Vagina (tissue), 2 donors: ENCODE results near the gene BTF3. TPM values are rescaled to one million over a fixed set of nuclear protein-coding genes. Genes with fewer than 3 reads are reported as not detected.
"Not testable (repeated sequence)": the region's sequence is repeated elsewhere in the genome, so short reads cannot be mapped to it uniquely, and the experiment has no call there.

Source experiments
- DNase-seq, 2 donors: peaks; one replicate each; pipeline ENCODE4 v3.0.0-alpha.2; 2017; ENCODE audit errors: extremely low spot score in 2 of 2
- H3K27ac ChIP-seq: fragments of 200-600 bp; sonication (generic); one replicate; pipeline ENCODE4 v1.5.1; 2019
- H3K27me3 ChIP-seq: fragments of 200-600 bp; sonication (generic); one replicate; pipeline ENCODE4 v1.5.1; 2019
- H3K36me3 ChIP-seq, 2 donors: fragments of 200-600 bp; sonication (generic); one replicate each; pipeline ENCODE4 v1.5.1; 2017 to 2019
- H3K4me1 ChIP-seq: fragments of 200-600 bp; sonication (generic); one replicate; pipeline ENCODE4 v1.5.1; 2019
- H3K4me3 ChIP-seq, 2 donors: fragments of 200-600 bp; sonication (generic); 1 replicate in 1 of 2; 2 replicates in 1 of 2; pipeline ENCODE4 v1.5.1; 2016 to 2019
- H3K9me3 ChIP-seq: fragments of 200-600 bp; sonication (generic); one replicate; pipeline ENCODE4 v1.5.1; 2019
- CTCF ChIP-seq, 3 experiments: fragments of 450-650 bp in 2 of 3; fragments of 200-600 bp in 1 of 3; sonication (generic) in 1 of 3; IDR thresholded peaks; one replicate each; pipeline ENCODE4 v1.5.1; 2017 to 2019; ENCODE audit warnings: antibody characterized with exemption in 3 of 3, mild to moderate bottlenecking in 2 of 3, moderate library complexity in 2 of 3
- POLR2A ChIP-seq, 2 donors: fragments of 450-650 bp; IDR thresholded peaks; one replicate each; pipeline ENCODE4 v1.6.1; 2017; ENCODE audit warnings: antibody characterized with exemption in 2 of 2, mild to moderate bottlenecking in 2 of 2, moderate library complexity in 2 of 2
- POLR2AphosphoS5 ChIP-seq, 2 donors: sonication (generic); formaldehyde crosslinking; IDR thresholded peaks; one replicate each; pipeline ENCODE4 v1.9.0; 2017; ENCODE audit warnings: antibody characterized with exemption in 2 of 2, mild to moderate bottlenecking in 2 of 2, low read depth in 1 of 2; ENCODE audit not compliant: insufficient read depth in 1 of 2
- intact Hi-C: fragments of 100-400 bp; cut with DNase I; formaldehyde crosslinking; loops from one replicate; pipeline ENCODE4 v1.15.1; 2023
- total RNA-seq: library from RNA; depleted of rRNA; stranded (reverse); fragments of >200 nt; gene quantifications from one replicate; pipeline ENCODE4 v1.2.3, GENCODE V29; 2016

Gene BTF3
- total RNA-seq, 1 donor from 2014 or later = 537 TPM

- Histone ChIP-seq H3K36me3 (peaks cover 0 to 48% of the 10 kb centered on the region in 2 donors), H3K27me3 (no peaks in the 10 kb centered on the region), H3K4me1 (peaks cover 6% of the 10 kb centered on the region), H3K27ac (no peak overlapping the region), H3K4me3 (no peak overlapping the region), H3K9me3 (no peaks in the 10 kb centered on the region)
- intact Hi-C loops = no loop called here
- no peak for TF ChIP-seq POLR2A (IDR thresholded peaks at IDR 0.05)
- TF ChIP-seq CTCF (IDR thresholded peaks at IDR 0.05) = no peak
- TF ChIP-seq POLR2AphosphoS5 (IDR thresholded peaks at IDR 0.05; ENCODE audit: insufficient read depth in 1 of 2, low read depth in 1 of 2) = no peak
- no peak for DNase-seq
Measured at GRCh38 chr5:73506459-73506955, 8.3 kb downstream of the BTF3 start.

- no peaks in the 10 kb centered on the region for H3K9me3 ChIP-seq
- H3K27me3 ChIP-seq = no peaks in the 10 kb centered on the region
- no peak overlapping the region for H3K4me3 ChIP-seq
- DNase-seq = no peak
- intact Hi-C loops = no loop called here
- H3K27ac ChIP-seq = no peak overlapping the region
- peaks cover under 1% of the 10 kb centered on the region for H3K4me1 ChIP-seq
- TF ChIP-seq POLR2A (IDR thresholded peaks at IDR 0.05) (no peak), POLR2AphosphoS5 (IDR thresholded peaks at IDR 0.05; ENCODE audit: insufficient read depth in 1 of 2, low read depth in 1 of 2) (no peak), CTCF (IDR thresholded peaks at IDR 0.05) (no peak)
- H3K36me3 ChIP-seq = peaks cover 0 to 42% of the 10 kb centered on the region in 2 donors
Measured at GRCh38 chr5:73507062-73507461, 8.8 kb downstream of the BTF3 start.

GRCh38 chr5:73508521-73508920 lies 10.3 kb downstream of the BTF3 start:
- H3K27ac ChIP-seq, H3K4me3 ChIP-seq, intact Hi-C loops, H3K4me1 ChIP-seq, H3K27me3 ChIP-seq, DNase-seq, H3K9me3 ChIP-seq: not testable (repeated sequence)
- peaks cover 0 to 27% of the 10 kb centered on the region in 2 donors for H3K36me3 ChIP-seq

- no peaks in the 10 kb centered on the region for H3K4me1 ChIP-seq
- intact Hi-C loops = no loop called here
- H3K4me3 ChIP-seq = no peak overlapping the region
- TF ChIP-seq POLR2AphosphoS5 (IDR thresholded peaks at IDR 0.05; ENCODE audit: insufficient read depth in 1 of 2, low read depth in 1 of 2) = no peak
- no peak for TF ChIP-seq CTCF (IDR thresholded peaks at IDR 0.05)
- no peak for TF ChIP-seq POLR2A (IDR thresholded peaks at IDR 0.05)
- no peak overlapping the region for H3K27ac ChIP-seq
- no peaks in the 10 kb centered on the region for H3K9me3 ChIP-seq
- H3K36me3 ChIP-seq = no peaks in the 10 kb centered on the region
- no peaks in the 10 kb centered on the region for H3K27me3 ChIP-seq
- no peak for DNase-seq
Measured at GRCh38 chr5:73513996-73514395, 15.8 kb downstream of the BTF3 start.

- Histone ChIP-seq H3K4me1 (no peaks in the 10 kb centered on the region), H3K9me3 (no peaks in the 10 kb centered on the region), H3K27me3 (no peaks in the 10 kb centered on the region), H3K36me3 (no peaks in the 10 kb centered on the region), H3K27ac (no peak overlapping the region), H3K4me3 (no peak overlapping the region)
- DNase-seq = no peak
- intact Hi-C loops = no loop called here
- TF ChIP-seq POLR2AphosphoS5 (IDR thresholded peaks at IDR 0.05; ENCODE audit: insufficient read depth in 1 of 2, low read depth in 1 of 2) (no peak), CTCF (IDR thresholded peaks at IDR 0.05) (no peak), POLR2A (IDR thresholded peaks at IDR 0.05) (no peak)
Measured at GRCh38 chr5:73514418-73514817, 16.2 kb downstream of the BTF3 start.
